OCI-LY3 (cell line): ENCODE measurements around the gene HSBP1L1.

Experiments used
- CTCF ChIP-seq: fragments of 200-600, 300-600 bp; sonication (generic); IDR thresholded peaks from 2 replicates; pipeline ENCODE4 v1.5.1; 2014; ENCODE audit warnings: antibody characterized with exemption, low read length, low read depth
- EZH2phosphoT487 ChIP-seq: fragments of 200-600 bp; shearing (Covaris generic); IDR thresholded peaks from 2 replicates; pipeline ENCODE4 v1.6.1; 2018; ENCODE audit warnings: antibody characterized with exemption, mixed run types, low read depth

- TF ChIP-seq CTCF, result no peak
- no peak for TF ChIP-seq EZH2phosphoT487
Observed at GRCh38 chr18:79916128-79916494, 48.3 kb upstream of the HSBP1L1 start.
